HG03097 (cell line): ENCODE data around the gene TMEM201.

Experiments used
- ATAC-seq: cut with Tn5 transposase; IDR thresholded peaks from one replicate; pipeline ENCODE4 v1.9.1; 2021; ENCODE audit not compliant: unreplicated experiment, low FRiP score

TMEM201 gene

DNA sequence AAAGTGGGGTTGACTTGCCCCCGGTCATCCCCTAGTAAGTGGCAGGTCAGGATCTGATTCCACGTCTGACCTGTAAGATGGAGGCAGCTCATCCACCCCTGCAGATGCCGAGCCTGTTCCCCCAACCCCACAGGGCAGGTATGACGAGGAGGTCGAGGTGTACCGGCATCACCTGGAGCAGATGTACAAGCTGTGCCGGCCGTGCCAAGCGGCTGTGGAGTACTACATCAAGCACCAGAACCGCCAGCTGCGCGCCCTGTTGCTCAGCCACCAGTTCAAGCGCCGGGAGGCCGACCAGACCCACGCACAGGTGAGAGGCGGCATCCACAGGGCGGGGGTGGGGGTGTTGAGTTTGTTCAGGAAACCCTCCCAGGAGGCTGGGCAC lies 9.6 kb downstream of the TMEM201 start:
- no peak for ATAC-seq

DNA sequence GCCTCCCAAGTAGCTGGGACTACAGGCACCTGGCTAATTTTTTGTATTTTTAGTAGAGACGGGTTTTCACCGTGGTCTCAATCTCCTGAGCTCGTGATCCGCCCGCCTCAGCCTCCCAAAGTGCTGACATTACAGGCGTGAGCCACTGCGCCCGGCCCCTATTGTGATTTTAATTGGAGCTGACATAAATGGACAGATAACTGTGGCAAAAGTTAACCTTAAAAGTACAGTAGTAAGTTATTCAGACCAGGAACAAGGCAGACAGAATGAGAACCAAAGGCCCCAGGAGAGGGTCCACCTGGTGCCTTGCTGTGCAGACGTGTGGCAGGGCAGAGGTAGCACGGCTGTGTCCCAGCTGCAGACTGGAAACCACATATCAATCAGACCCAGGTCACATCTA lies 11.0 kb downstream of the TMEM201 start:
- no peak for ATAC-seq

DNA sequence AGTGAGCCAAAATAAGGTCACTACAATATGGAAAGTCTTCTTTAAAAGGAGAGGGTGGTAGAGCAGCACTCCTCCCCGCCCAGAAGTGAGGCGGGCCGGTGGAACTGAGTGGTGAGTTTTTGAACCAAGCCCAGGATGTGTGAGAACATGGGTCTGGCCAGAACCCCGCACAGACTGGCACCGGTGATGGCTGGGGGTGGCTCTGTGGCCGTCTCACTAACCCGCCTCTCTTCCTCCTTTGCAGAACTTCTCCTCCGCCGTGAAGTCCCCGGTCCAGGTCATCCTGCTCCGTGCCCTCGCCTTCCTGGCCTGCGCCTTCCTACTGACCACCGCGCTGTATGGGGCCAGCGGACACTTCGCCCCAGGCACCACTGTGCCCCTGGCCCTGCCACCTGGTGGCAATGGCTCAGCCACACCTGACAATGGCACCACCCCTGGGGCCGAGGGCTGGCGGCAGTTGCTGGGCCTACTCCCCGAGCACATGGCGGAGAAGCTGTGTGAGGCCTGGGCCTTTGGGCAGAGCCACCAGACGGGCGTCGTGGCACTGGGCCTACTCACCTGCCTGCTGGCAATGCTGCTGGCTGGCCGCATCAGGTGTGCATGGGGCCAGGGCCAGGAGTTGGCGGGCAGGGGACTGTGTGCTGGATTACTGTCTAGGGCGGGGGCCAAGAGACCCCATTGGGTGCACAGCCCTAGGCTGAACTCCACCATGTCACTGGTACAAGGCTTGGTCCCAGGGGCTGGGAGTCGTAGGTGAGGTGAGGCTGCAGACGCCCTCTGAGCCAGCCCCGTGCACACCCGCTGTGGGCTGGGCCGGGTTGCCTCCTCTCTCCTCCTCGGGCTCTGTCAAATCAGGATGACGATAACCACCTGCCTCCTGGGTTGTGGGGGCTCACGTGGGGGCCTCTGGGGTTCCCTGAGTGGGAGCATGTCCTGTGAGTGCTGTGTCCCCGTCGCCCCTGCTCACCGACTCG lies 12.4 kb downstream of the TMEM201 start:
- ATAC-seq, result no peak

DNA sequence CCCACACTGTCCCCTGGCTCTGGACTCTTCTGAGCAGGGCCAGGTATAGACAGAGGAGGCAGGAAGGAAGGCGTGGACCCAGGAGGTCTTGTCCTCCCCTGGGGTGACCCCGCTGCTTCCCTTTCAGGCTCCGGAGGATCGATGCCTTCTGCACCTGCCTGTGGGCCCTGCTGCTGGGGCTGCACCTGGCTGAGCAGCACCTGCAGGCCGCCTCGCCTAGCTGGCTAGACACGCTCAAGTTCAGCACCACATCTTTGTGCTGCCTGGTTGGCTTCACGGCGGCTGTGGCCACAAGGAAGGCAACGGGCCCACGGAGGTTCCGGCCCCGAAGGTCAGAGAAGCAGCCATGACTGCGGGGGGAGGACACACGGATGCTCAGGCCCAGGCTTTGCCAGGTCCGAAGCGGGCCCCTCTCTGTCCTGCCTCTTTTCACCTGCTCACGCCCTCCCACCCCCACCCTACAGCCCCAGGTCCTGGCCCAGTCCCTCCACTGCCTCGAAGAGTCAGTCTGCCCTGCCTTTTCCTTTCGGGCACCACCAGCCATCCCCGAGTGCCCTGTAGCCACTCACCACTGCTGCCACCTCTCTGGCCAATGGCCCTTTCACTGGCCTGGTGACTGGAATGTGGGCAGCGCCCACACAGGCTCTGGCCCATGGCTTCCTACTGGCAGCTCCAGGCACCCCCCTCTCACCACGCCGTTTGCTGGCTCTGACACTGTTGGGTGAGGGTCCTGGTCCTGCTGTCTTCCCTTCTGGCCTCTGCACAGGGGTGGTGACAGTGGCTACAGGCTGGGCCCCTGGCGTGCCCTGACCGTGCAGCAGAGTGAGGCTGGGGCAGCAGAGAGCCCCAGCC lies 13.5 kb downstream of the TMEM201 start:
- ATAC-seq, result no peak

DNA sequence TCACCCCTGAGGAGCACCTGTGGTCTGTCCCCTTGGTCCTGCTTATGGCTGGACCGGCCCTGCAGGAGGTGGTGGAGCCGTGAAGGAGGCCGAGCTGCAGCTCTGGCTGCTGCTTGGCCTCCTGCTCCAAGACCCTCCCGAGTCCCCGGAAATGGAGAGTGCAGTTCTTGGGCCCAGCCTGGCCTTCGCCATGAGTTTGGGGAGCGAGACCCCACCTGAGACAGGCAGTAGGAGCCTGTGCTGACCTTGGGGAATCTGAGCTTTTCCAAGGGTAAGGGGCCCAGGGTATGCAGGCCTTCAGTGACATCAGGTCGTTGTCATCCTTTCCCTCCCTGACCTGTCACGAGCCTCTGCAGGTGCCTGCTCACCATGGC lies 14.1 kb downstream of the TMEM201 start:
- ATAC-seq, result no peak

DNA sequence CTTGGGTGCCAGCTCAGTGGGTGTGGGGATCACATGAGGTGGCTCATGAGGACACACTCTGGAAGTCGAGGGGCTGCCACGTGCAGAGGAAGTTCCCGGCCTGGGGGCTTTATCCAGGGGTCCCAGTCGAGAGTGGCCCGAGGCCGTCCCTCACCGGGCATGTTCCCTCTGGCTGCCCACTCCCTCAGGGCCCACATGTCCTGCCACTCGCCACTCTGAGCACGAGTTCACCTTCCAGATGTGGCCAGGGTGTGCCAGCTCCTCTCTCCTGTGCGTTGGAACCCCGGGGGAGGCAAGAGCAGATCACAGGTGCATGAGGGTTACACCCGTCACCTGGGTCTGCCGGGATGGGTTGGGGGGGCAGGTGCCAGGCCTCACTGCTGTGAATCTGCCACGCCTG lies 14.6 kb downstream of the TMEM201 start:
- no peak for ATAC-seq

DNA sequence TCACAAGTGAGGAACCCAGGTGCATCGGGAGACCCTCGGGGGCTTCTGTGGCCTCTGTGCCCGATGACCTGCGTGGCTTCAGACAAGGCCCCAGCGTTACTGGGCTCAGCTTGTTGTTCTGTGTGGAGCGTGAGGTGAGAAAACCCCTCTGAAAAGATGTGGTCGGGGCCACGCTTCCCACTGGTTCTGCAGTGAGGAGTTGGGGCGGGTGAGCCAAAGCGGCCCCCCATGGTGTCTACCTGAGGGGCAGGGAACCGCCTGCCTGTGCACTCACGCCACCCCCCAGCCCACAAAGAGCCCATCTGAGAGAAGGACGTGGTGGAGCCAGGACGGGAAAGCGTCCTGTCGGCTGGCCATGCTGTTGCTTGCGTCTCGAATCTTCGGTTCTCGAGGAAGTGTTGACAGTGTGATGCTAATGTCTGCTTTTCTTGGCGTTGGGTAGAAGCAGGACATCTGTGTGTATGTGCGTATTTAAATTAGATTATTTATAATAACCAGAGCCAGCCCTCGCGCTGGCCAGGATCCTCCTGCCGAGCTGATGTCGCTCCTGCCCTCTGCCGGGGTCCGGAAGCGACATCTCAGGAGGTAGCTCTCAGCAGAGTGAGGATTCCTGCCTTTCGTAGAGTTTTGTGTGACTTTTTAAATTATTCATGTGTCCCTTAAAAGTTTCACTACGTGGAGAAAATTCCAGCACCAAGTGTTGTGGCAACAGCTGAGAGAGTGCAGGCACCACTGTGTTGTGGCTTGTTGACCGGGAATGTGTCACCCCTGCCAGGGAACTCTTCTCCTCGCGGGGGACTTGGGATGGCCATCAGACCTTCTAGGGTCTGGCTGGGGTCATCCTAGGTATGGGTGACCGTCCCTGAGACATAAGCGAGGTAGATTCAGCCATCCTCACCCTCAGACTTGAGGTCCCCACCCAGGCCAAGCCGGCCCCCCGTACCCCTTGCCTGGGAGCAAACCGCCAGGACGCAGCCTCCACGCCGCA lies 15.3 kb downstream of the TMEM201 start:
- no peak for ATAC-seq

DNA sequence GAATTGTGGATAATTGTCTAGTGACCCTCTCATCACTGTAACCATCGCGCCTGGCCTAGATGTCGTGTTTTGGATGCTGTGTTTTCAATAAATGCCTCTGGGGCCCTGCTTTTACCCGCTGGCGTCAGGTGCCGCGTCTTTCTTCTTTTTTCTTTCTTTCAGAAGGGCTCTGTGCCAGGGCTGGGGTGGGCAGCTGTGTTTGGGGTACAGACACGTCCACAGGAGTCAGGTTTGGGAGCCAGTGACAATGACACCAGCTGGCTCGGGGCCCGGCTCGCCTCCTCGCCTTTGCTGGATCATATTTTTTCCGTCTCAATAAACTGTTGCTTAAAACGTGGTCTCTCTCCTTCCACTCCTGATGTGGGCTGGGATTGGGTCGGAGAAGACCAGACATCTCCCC lies 16.1 kb downstream of the TMEM201 start:
- ATAC-seq, result no peak

DNA sequence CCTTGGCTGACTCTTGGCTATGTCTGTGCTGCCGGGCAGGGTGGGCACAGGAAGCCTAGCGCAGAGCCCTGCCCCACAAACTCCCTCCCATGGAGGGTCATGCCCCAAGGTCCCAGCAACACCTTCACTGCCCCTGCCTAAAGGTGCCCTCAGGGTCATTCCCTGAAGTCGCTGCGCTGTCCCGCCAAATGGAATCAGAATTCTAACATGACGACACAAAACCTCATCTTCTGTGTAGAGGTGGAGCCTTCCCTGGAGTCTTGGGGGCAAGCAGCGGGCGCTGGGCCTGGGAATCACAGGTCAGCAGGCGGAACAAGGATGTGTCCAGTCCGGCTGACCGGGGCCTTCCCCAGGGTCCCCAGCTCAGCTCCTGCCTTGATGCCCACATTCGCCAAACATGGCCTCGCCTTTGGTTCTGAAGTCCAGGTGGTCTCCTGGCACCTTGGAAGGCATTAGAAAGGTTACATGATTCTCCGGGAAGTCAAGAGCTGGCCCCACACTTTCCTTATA lies 17.3 kb downstream of the TMEM201 start:
- no peak for ATAC-seq

DNA sequence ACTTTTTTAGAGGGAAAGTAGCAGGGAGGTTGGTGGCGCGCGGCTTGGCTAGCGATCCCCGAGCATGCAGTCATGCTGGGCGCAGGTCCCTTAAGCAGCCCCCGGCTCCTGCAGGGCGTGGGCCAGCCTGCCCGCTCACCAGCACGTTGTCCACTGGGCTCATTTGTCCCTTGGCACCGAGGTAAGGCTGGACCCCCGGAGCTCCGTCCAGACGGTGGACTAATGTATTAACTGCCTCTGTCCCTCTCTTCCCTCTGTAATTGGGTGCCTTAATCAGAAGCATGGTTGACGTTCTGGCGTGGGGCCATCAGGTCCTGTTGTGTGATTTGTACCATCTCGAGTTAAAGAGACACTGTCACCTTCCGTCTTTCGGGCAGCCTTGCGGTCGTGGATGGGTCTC lies 17.7 kb downstream of the TMEM201 start:
- ATAC-seq, result no peak

DNA sequence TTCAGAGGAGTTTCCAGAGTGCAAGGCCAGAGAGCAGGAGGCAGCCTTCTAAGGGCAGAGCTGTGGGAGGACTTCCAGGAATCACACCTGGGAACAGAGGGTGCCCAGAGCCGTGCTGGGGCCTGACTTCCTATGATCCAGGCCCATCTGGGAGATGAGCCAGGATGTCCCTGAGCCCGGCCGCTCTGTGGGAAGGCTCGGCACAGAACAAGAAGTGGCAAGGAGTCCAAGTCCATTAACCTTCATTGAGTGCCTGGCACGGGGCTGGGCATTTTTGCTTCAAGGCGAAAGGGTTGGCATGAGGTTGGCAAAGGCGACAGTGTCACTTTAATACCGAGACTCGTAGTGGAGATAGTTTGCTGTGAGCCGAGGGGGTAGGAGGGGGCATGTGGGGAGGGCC lies 18.2 kb downstream of the TMEM201 start:
- no peak for ATAC-seq

DNA sequence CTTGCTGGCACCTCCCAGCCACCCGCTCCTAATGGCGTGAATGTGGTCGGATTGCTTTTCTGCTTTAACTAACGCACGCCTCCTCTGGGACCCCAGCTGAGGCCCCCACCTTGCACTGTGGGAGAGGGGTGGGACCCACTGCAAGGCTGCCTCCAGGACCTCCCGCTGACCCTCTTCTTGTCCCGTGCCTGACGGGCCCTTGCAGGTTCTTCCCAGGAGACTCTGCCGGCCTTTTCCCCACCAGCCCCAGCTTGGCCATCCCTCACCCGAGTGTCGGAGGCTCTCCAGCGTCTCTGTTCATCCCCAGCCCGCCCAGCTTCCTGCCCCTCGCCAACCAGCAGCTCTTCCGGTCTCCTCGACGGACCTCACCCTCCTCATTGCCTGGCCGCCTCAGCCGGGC lies 18.6 kb downstream of the TMEM201 start:
- ATAC-seq, result no peak

DNA sequence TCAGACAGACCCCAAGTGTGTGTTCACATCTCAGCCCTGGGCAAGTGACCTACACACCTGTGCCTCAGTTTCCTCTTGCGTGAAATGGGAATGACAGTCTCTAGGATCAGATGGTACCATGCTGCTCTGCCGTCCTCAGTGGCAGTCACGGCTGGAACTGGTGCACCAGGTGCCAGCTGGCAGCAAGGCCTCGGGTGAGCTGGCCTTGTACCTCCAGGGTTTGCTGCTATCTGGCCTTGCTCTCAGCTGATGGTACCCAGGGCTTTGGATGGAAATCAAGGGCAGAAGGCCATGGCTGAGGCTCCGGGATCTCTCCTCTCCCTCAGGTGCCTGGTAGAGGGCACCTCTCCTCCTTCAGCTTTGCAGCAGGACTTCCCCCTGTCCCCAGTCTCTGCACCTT lies 21.3 kb downstream of the TMEM201 start:
- ATAC-seq, result no peak

DNA sequence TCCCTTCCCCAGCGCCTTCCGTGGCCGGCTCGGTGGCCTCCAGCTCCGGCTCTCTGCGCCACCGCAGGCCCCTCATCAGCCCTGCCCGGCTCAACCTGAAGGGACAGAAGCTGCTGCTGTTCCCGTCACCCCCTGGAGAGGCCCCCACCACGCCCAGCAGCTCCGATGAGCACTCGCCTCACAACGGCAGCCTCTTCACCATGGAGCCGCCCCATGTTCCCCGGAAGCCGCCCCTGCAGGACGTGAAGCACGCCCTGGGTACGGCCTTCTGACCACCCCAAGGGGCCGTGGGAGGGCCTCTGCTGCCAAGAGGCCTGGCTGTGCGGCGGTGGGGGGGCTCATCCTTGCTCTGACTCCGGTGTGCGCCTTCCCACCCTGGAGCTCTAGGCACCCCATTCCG lies 21.8 kb downstream of the TMEM201 start:
- no peak for ATAC-seq

DNA sequence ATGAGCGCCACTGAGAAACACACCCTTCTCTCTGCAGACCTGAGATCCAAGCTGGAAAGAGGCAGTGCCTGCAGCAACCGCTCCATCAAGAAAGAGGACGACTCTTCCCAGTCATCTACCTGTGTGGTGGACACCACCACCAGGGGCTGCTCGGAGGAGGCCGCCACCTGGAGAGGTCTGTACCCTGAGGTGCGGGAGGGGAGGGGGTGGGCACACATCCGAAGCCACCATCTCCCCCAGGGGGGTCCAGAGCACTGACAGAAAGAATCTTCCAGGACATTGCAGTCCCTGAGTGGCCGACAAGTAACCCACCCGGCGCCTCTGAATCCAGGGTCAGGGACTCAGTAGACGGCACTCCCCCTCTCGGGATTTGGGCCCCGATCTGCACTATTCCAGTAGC lies 23.0 kb downstream of the TMEM201 start:
- ATAC-seq, result no peak

DNA sequence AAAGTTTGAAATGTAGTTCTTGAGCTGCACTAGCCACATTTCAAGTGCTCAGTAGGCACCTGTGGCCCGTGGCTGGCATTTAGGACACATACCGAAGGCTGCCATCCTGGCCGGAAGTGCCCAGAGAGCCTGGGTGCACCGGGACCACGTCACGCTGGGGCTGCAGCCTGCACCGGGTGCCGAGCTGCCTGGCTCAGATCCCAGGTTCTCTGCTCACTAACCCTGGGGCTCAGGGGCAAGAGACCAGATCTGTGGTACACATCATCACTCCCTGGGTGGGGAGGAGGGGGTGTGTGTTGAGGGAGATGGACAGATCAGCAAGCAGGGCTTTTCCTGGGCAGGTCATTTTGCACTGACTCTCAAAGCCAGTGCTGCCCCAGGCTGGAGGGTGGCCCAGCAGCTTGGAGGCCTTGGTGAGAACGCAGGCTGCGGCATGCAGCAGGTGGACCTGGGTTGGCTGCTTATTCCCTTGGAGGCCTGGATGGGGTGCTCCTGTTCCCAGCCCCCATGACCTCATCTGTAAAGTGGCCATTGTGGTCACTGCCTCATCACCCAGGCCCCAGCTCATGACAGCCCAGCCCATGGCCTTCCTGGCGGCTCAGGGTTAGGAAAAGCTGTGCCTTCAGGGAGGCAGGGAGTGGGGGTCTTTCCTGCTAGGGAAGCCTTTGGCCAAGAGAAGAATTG lies 23.6 kb downstream of the TMEM201 start:
- ATAC-seq, result no peak

DNA sequence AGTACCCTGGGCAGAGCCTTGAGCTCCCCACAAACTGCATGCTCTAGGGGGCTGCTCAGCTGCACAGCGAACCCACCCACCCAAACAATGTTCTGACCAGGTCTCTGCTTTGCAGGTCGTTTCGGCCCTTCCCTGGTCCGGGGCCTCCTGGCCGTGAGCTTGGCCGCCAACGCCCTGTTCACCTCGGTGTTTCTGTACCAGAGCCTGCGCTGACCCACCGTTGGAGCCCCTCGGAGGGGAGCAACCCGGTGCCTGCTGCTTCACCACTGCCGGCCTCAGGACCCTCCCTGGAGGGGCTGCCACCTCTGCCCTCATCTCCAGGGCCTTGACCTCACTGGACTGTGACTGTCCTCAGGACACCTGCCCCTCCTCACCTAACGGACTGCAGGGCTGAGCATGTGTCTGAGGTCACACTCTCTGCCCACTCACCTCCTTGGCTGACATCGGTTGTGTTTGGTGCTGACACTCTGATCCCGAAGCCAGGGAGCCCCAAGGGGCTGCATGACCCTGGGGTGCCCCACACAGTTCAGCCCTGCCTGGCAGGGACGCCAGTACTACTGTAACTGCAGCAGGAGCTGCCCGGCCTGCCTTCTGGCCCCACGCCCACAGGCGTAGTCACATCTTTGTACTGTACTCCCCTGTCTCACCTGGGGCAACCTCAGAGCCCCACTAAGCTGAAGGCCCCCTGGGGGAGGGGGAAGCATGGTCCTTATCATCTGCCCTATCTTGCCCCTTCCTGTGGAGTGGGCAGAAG lies 24.3 kb downstream of the TMEM201 start:
- ATAC-seq, result no peak

DNA sequence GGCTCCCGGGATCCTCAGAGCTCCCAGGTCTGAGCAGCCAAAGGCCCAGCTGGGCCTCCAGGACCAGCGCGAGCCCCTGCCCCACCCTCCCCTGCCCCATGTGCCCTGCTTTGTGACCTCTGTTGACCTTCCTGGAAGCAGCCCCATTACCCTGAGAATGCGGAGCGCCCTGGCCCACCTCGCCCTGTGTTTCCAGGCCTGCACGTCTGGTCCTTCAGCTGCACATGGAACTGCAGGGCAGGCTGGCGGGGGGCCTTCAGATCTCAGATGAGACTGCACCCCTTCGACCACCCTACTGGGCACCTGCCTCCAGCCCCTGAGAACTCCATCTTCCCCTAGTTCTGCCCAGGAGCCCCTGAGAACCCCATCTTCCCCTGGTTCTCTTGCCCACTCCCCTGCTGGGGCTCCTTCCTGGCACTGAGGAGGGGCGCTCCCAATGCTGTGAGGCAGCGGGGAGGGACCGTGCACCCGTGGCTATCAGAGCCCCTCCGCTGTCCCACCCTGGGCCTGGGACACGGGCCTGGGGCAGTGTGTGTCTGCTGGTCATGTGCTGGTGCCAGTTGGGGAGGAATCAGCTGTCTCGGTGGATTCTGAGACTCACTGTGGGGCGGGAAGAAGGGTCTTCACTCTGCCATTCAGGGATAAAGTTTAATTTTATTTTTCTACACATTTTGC lies 25.1 kb downstream of the TMEM201 start:
- ATAC-seq, result no peak
